DOHH2 (cell line): ENCODE data around the gene CEBPZOS.

Source experiments
- H3F3A ChIP-seq: fragments of 200-600 bp; sonication (generic), shearing (Covaris generic); 2 replicates; pipeline ENCODE4 v1.6.0; 2016; ENCODE audit warnings: antibody characterized with exemption, mild to moderate bottlenecking; ENCODE audit not compliant: control insufficient read depth, insufficient read depth
- H3K27ac ChIP-seq: fragments of 200-600 bp; sonication (generic); 2 replicates; pipeline ENCODE4 v1.5.1; 2014; ENCODE audit warnings: low read depth, mild to moderate bottlenecking, low read length, moderate library complexity
- H3K27me3 ChIP-seq: fragments of 200-600 bp; sonication (generic); 2 replicates; pipeline ENCODE4 v1.6.1; 2014; ENCODE audit warnings: mild to moderate bottlenecking, low read length, mixed read lengths; ENCODE audit not compliant: control insufficient read depth
- H3K36me3 ChIP-seq: fragments of 200-600 bp; sonication (generic); 2 replicates; pipeline ENCODE4 v1.6.1; 2014; ENCODE audit warnings: mild to moderate bottlenecking, low read length, moderate library complexity, mixed read lengths; ENCODE audit not compliant: control insufficient read depth
- H3K4me1 ChIP-seq: fragments of 200-600 bp; sonication (generic); 2 replicates; pipeline ENCODE4 v1.6.1; 2014; ENCODE audit warnings: mild to moderate bottlenecking, low read length, mixed read lengths; ENCODE audit not compliant: control insufficient read depth
- H3K4me2 ChIP-seq: fragments of 200-600 bp; sonication (generic); 2 replicates; pipeline ENCODE4 v1.6.0; 2014; ENCODE audit warnings: mild to moderate bottlenecking, low read length, moderate library complexity
- H3K4me3 ChIP-seq: fragments of 200-600 bp; sonication (generic); 2 replicates; pipeline ENCODE4 v1.5.1; 2014; ENCODE audit warnings: mild to moderate bottlenecking, low read length, mixed read lengths
- H3K79me2 ChIP-seq: fragments of 200-600 bp; sonication (generic); 2 replicates; pipeline ENCODE4 v1.6.1; 2014; ENCODE audit warnings: mild to moderate bottlenecking, low read length, mixed read lengths; ENCODE audit not compliant: control insufficient read depth
- H3K9me2 ChIP-seq: fragments of 200-600 bp; sonication (generic); replicated peaks from 2 replicates; pipeline ENCODE4 v1.6.1; 2014; ENCODE audit warnings: mild to moderate bottlenecking, low read length, mixed read lengths; ENCODE audit not compliant: control insufficient read depth
- H3K9me3 ChIP-seq: fragments of 200-600 bp; sonication (generic); 2 replicates; pipeline ENCODE4 v1.6.1; 2014; ENCODE audit warnings: antibody characterized with exemption, low read length, mixed read lengths; ENCODE audit not compliant: control insufficient read depth, insufficient read depth
- H4K20me1 ChIP-seq: fragments of 200-600 bp; sonication (generic); 2 replicates; pipeline ENCODE4 v1.6.0; 2014; ENCODE audit warnings: low read depth, mild to moderate bottlenecking, antibody characterized with exemption, low read length, moderate library complexity; ENCODE audit not compliant: control insufficient read depth, insufficient read depth
- EZH2phosphoT487 ChIP-seq: fragments of 200-600 bp; sonication (generic); IDR thresholded peaks from 2 replicates; pipeline ENCODE4 v1.6.1; 2017; ENCODE audit warnings: borderline replicate concordance, mild to moderate bottlenecking, antibody characterized with exemption, low read length, moderate library complexity, mixed read lengths
- TF ChIP-seq, protein P1 (sequence below): fragments of 200-600 bp; sonication (generic); IDR thresholded peaks from one replicate; pipeline ENCODE4 v1.5.1; 2014; ENCODE audit warnings: antibody characterized with exemption, mild to moderate bottlenecking, low read depth, low read length; ENCODE audit not compliant: poor library complexity, severe bottlenecking

Gene CEBPZOS

GRCh38 chr2:37153224-37153623, 43.1 kb upstream of the CEBPZOS start:
- H3K27me3 ChIP-seq, result no peaks in the 10 kb centered on the region
- peaks cover 32% of the 10 kb centered on the region for H3K79me2 ChIP-seq
- no peaks in the 10 kb centered on the region for H3K9me3 ChIP-seq
- peaks cover 8% of the 10 kb centered on the region; the same call in 1 of the 2 replicates for H3K36me3 ChIP-seq
- H3K4me3 ChIP-seq, result no peak overlapping the region
- TF ChIP-seq, protein P1, sequence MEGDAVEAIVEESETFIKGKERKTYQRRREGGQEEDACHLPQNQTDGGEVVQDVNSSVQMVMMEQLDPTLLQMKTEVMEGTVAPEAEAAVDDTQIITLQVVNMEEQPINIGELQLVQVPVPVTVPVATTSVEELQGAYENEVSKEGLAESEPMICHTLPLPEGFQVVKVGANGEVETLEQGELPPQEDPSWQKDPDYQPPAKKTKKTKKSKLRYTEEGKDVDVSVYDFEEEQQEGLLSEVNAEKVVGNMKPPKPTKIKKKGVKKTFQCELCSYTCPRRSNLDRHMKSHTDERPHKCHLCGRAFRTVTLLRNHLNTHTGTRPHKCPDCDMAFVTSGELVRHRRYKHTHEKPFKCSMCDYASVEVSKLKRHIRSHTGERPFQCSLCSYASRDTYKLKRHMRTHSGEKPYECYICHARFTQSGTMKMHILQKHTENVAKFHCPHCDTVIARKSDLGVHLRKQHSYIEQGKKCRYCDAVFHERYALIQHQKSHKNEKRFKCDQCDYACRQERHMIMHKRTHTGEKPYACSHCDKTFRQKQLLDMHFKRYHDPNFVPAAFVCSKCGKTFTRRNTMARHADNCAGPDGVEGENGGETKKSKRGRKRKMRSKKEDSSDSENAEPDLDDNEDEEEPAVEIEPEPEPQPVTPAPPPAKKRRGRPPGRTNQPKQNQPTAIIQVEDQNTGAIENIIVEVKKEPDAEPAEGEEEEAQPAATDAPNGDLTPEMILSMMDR, result no peak
- TF ChIP-seq EZH2phosphoT487, result no peak
- H3K4me2 ChIP-seq, result no peak overlapping the region
- no peaks in the 10 kb centered on the region for H3F3A ChIP-seq
- no peaks in the 10 kb centered on the region for H3K9me2 ChIP-seq
- H4K20me1 ChIP-seq, result no peaks in the 10 kb centered on the region
- H3K27ac ChIP-seq, result no peak overlapping the region
- H3K4me1 ChIP-seq, result peaks cover 30% of the 10 kb centered on the region

DNA sequence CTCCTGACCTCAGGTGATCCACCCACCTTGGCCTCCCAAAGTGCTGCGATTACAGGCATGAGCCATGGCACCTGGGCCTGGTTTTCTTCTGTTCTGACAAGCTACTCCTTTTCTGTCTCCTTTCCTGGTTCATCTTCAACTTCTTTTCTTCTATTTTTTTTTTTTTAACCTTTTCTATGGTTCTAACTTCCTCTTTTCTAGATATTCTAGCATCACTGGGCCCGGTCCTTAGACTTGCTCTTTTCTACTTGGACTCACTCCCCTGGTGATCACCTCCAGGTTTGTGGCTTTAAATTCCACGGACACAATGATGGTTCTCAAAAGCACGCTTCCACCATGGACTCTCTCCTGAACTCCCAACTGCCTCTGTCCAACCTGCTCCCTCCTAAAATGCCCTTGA, 41.5 kb upstream of the CEBPZOS start:
- Histone ChIP-seq H4K20me1 (no peaks in the 10 kb centered on the region), H3K4me2 (peak overlapping the region; percentile 85), H3K27me3 (no peaks in the 10 kb centered on the region), H3F3A (no peaks in the 10 kb centered on the region), H3K27ac (no peak overlapping the region), H3K4me3 (no peak overlapping the region), H3K79me2 (peaks cover 32% of the 10 kb centered on the region), H3K9me2 (no peaks in the 10 kb centered on the region), H3K4me1 (peaks cover 28% of the 10 kb centered on the region), H3K9me3 (no peaks in the 10 kb centered on the region), H3K36me3 (0 out of 2 replicates have a peak, but pooled peaks cover under 1% of the 10 kb centered on the region)
- TF ChIP-seq, protein P1, result no peak
- no peak for TF ChIP-seq EZH2phosphoT487

DNA sequence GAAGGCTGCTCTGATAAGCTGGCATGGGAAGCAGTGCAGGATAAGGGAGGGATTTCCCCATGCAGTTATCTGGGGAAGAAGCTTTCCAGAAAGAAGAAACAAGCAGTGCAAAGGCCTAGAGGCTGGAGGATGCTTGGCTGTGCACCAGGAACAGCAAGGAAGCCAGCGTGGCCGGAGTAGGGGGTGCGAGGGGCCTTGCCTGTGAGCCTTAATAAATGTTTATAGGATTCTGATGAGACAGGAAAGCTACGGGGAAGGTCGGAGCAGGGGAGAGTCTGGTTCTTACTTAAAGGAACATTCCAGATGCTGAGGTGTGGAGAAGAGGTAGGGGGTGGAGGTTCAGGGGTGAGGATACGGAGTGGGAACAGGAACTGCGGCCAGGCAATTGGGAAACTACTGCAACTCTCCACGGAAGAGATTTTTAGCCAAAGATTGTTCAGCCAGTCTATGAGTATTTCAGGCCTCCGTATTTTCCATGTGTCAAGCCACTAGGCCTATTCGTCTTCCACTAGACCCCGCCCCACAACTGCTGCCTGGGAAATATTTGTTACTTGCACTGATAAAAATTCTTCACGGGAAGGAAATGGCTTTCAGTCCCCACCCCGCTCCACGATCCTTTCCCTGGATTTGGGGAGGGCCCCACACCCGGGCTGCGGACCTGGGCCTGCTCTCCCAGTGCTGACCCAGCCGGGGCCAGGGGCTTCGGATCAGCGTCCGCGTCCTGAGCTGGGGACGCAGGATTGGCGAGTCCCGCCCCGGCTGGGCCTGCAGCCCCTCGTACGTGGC, 40.0 kb upstream of the CEBPZOS start:
- TF ChIP-seq EZH2phosphoT487, result no peak
- TF ChIP-seq, protein P1, result no peak
- Histone ChIP-seq H3K79me2 (peaks cover 29% of the 10 kb centered on the region), H3K27me3 (no peaks in the 10 kb centered on the region), H3K4me1 (peaks cover 25% of the 10 kb centered on the region), H3K9me2 (no peaks in the 10 kb centered on the region), H4K20me1 (no peaks in the 10 kb centered on the region), H3K36me3 (no peaks in the 10 kb centered on the region), H3K9me3 (no peaks in the 10 kb centered on the region), H3K27ac (0 out of 2 replicates have a peak overlapping the region, but pooled peaks have one; percentile 15), H3K4me3 (peak overlapping the region; percentile 92), H3F3A (no peaks in the 10 kb centered on the region), H3K4me2 (peak overlapping the region; percentile 85)
